Astrocyte of the spinal cord (primary cell): ENCODE measurements around the gene AGBL3.

ENCODE experiments used
- DNase-seq: peaks from one replicate; pipeline ENCODE4 v3.0.0; 2011; ENCODE audit warnings: low read depth, low spot score
- H3K4me3 ChIP-seq: 2 replicates; pipeline ENCODE4 v1.5.1; 2011; ENCODE audit warnings: low read depth, mild to moderate bottlenecking, low read length, moderate library complexity
- CTCF ChIP-seq: IDR thresholded peaks from 2 replicates; pipeline ENCODE4 v1.5.1; 2012; ENCODE audit warnings: low read depth, mild to moderate bottlenecking, low read length, inconsistent platforms
- in situ Hi-C: cut with HindIII; loops from 2 replicates; pipeline ENCODE4 v1.10.0; 2017; ENCODE audit warnings: low sequenced_read_pairs

The AGBL3 gene

GRCh38 chr7:134988161-134988560, 1.9 kb downstream of the AGBL3 start:
- TF ChIP-seq CTCF, result no peak
- in situ Hi-C loops, result no loop called here
- no peak for DNase-seq
- no peak overlapping the region for H3K4me3 ChIP-seq

- in situ Hi-C loops, result no loop called here
- no peak overlapping the region for H3K4me3 ChIP-seq
- DNase-seq, result no peak
- no peak for TF ChIP-seq CTCF
Observed at GRCh38 chr7:134991469-134992339, 5.4 kb downstream of the AGBL3 start.

- H3K4me3 ChIP-seq, result no peak overlapping the region
- no peak for TF ChIP-seq CTCF
- DNase-seq, result peak; percentile 53
- in situ Hi-C loops, result no loop called here
Observed at GRCh38 chr7:134992626-134993179, 6.4 kb downstream of the AGBL3 start.

GRCh38 chr7:134993877-134994456, 7.7 kb downstream of the AGBL3 start:
- no peak for DNase-seq
- in situ Hi-C loops, result no loop called here
- no peak overlapping the region for H3K4me3 ChIP-seq
- no peak for TF ChIP-seq CTCF

- no peak for TF ChIP-seq CTCF
- H3K4me3 ChIP-seq, result no peak overlapping the region
- peak; percentile 40 for DNase-seq
- in situ Hi-C loops, result no loop called here
Observed at GRCh38 chr7:134995239-134996096, 9.2 kb downstream of the AGBL3 start.

- H3K4me3 ChIP-seq, result no peak overlapping the region
- peak; percentile 64 for DNase-seq
- in situ Hi-C loops, result no loop called here
- TF ChIP-seq CTCF, result no peak
Observed at GRCh38 chr7:134996097-134996550, 9.8 kb downstream of the AGBL3 start.
